Right renal cortex interstitium (tissue), 3 donors: Measurements from ENCODE around the gene IQGAP3. TPM values are rescaled to one million over a fixed set of nuclear protein-coding genes. Genes with fewer than 3 reads are reported as not detected.

Source experiments
- DNase-seq, 3 donors: peaks; one replicate each; pipeline ENCODE4 v3.0.0-alpha.2; 2013; ENCODE audit warnings: low read depth in 3 of 3, low spot score in 2 of 3
- polyA plus RNA-seq, 3 donors: library from polyadenylated mRNA; unstranded; fragments of 120-200 nt; gene quantifications; one replicate each; pipeline ENCODE4 v1.2.1, GENCODE V29; 2013; ENCODE audit not compliant: insufficient read length in 3 of 3

The IQGAP3 gene
- polyA plus RNA-seq, 3 donors = 9.7 to 11.7 (median 11.3) TPM

GRCh38 chr1:156515956-156516355, 56.4 kb downstream of the IQGAP3 start:
- no peak for DNase-seq

DNA sequence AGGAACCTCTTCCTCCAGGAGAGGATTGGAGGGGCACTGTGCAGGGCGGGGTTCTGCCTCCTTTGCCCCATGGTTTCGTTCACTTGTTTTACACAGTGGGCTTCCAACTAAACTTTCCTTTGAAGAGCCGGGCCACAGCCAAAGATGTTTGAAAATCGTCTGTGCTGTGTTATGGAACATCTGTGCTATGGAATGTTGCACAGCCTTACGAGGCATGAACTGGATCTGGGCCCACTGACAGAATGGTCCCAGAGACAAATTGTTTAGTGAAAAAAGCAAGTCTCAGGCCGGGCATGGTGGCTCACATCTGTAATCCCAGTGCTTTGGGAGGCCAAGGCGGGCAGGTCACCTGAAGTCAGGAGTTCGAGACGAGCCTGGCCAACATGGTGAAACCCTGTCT, 59.2 kb downstream of the IQGAP3 start:
- no peak for DNase-seq

DNA sequence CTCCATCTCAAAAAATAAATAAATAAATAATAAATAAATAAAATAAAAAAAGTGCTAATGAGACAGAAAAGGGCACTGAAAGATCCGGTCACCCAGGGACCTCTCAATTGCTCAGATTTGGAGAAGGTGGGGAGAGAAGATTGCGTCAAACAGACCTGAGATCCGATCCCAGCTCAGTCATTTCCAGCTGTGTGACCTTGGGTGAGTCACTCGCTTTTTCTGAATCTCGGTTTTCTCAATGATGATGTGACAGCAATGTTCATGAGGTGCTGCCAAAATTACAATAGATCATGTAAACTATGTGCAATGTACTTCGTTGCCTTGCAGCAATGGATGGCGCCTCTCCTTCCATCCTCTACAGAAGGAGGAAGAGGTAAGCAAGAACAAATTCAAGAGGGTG, 60.7 kb downstream of the IQGAP3 start:
- DNase-seq = no peak

DNA sequence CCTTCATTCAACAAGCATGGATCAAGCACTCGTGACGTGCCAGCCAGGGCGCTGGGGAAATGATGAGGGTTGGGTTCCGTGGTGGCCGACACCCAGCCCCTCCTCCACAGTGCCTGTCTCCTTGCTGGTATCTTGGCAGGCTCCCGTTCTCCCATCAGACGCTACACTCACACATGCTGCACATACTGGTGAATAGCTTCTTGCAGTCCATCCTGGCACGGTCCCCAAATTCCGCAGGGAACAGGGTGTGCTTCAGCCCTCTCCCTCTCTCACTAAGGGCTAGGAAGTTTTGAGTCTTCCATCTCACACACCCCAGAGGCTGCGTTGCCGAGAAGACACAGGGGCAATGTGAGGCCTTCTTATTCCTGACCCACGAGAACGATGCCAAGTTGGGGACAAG, 61.7 kb downstream of the IQGAP3 start:
- DNase-seq = no peak

DNA sequence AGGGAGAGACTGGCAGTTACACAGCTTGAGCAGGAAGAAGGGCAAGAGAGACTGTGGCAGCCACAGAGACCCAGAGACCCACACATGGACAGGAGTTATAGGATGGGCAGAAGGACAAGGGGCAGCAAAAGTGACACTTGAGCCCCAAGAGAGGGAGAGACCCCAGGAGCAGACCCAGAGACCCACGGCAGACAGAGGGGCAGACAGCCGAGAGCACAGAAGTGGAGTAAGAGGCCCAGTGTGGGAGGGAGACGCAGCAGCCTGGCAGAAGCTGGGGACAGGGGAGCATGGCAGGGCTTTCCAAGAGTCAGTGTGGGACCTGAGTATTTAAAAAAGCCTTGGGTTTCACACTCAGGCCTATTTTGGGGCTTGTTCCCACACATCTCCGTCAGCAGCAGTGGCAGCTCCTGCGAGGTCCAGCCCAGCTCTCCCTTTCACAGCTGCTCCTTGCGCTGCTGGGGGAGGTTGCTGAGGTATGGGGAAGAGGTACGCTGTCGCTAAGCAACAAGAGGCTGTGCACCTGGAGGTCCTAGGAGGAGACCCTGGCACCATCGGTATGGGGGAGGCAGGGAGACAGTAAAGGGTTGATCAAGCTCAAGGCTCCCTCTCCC, 62.8 kb downstream of the IQGAP3 start:
- DNase-seq = no peak

DNA sequence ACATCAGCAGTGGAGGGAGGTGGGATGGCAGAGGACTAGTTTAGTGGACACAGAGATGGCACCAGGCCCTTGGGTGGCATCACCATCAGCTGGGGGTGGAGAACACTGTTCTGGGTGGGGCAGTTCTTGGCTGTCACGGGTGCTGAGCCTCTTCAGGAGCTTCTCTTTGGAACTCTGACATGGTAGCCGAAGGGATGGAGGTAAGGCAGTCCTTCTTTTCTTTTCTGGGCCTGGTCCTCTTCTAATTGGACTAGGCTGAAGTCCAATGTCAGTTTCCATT, 63.5 kb downstream of the IQGAP3 start:
- no peak for DNase-seq

DNA sequence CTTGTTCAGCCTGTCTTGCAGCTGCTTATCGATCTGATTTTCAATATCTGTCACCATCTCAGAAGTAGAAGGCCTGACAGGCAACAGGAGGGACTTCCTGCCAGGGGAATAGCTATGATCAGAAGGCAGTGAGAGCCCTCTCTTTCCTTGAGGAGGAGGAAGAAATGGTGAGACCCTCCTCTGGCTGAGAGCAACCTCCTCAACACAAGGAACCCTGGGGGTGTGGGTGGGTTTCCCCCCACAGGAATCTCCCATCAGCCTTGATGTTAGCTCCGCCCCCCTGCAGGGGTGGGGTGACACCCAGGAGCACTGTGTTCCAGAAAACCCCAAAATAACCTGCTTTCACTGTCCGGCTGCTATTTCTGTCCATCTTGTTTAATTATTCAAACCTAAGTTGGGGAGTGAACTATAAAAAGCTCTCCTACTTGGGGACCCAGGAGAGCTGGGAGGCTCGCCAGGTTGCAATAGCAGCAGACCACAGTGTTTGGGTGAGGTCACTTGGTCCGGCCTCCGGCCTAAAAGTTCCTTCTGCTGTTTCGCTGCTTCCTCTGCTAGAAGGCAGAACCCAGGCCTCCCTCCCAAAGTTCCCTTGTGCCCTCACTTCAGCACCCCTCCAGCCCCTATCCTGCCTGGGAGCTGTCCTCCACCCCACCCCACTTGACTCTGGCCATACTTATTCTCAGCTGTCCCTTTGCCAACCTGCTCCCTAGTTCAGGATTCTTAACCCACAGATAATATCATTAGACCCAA, 64.0 kb downstream of the IQGAP3 start:
- no peak for DNase-seq

DNA sequence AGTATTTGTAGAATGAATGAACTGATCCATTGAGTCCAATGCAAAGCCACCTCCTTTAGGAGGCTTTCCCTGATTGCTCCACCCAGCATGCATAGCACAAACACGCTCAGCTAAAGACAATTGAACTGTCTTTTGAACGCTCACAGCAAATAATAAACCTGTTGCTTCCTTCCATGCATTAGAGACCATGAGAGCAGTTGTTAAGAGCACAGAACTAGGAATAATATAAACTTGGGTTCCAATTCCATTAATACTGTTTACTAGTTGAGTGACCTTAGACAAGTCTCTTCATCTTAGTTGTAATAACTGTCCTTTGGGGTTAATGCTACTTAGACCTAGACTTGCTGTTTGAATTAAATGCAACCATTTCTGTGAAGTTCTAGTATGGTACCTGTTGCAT, 65.9 kb downstream of the IQGAP3 start:
- DNase-seq = no peak

DNA sequence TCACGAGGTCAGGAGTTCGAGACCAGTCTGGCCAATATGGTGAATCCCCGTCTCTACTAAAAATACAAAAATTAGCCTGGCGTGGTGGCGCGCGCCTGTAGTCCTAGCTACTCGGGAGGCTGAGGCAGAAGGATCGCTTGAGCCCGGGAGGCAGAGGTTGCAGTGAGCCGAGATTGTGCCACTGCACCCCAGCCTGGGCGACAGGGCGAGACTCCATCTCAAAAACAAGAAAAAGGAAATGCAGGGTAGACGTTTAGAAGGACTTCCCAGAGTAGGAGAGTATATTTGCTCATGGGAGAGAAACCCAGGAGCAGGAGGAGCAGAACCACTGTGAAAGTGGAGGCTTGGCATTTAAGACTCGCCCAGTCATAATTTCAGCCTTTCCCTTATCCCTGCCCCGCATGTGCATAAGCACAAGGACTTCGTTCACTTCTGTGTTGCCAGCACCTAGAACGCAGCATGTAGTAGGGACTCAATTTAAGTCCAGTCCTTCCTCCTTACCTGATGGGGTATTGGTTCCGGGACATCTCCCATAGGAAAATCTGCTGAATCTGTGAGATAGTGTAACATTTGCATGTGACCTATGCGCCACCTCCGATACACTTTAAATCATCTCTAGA, 66.6 kb downstream of the IQGAP3 start:
- no peak for DNase-seq

- peak; percentile 97 to 99 (median 98) for DNase-seq
Observed at GRCh38 chr1:156504821-156505678, 67.3 kb downstream of the IQGAP3 start.

- no peak for DNase-seq
Observed at GRCh38 chr1:156504438-156504813, 67.9 kb downstream of the IQGAP3 start.

DNA sequence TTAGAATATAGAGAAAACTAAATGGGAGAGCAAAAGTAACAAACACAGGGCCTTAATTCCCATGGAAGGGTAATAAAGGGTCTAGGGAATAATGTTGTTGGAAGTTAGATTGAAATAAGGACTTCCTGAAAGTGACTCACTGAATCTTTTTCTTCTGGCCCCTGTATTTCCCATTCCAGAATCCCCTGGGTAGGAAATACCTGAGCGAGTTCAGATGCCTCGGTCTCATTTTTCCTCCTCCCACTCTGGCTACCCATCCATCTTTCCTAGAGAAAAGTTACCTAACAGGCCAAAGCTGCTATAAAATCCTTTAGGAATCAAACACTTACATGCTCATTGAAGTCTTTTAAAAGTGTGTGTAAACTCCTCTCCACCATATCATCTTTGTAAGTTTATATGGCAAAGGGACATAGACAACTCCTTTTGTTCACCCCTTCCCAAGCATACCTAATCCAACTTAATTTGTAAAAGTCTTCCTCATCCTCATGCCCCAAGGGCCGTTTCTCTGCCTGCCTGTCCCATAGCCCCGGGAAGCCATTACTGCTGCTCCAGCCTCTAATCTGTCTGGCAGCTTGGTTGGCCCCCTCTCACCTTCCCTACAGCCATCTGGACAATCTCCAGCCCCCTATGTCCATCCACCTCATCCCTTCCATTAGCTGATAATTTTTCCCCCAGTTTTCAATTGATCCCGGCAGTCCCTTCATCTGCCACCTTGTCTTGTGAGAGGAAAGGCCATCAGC, 68.5 kb downstream of the IQGAP3 start:
- no peak for DNase-seq

DNA sequence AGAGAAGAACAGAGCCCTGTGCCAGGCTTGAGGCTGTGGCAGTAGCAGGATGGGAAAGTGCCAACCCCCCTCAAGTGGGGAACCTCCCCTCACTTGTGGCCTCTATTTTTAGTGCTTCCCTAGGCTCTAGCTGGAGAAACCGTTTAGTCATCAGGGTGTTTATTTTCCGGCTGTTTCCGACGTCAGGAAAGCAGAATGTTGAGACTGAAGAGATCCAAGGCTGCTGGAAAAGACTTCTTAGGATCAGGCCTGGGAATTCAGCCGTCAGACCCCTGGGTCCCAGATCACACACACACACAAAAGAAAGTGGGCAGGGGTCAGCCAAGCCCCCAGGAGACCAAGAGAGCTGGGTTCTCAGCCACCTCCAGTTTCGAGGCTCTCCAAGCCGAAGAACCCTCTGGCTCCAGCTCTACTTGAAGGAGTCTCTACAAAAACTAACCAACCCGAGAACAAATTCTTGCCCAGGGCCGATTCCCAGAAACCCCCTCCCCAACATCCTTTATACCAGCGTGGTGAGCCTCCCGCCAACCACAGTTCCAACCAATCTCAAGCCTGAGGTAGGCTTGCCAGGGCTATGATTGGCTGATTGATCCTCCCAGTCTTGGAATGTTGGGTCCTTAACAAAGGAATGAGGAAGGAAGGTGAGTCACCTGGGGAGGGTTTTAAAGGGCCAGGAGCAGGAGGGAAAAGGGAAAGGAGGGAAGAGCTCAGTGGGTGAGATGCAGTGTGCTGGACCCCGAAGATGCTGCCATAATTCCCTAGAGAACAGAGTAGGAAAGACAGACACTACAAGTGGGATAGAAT, 69.3 kb downstream of the IQGAP3 start:
- DNase-seq = no peak

DNA sequence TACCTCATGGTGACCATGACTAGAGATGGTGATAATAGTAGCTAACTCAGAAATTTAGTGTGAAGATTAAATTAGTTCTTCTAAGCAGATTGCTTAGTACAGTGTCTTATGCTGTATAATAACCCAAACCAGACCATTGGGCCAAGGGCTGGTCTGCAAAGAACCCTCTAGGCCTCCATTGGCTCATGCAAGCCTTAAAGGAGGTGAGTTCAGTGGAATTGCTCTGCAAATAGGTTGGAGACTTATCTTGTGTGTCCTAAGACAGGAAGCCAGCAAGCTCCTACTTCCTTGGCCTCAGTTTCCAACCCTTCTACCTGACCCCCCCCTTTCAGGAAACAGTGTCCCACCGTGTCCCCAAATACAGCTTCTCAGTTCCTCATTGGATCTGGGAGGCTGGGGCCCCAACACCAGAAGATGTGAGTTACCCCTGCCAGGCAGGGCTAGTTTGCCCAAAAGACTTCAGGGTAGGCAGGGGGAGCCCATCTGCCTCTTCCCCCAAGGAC, 69.9 kb downstream of the IQGAP3 start:
- DNase-seq = no peak

DNA sequence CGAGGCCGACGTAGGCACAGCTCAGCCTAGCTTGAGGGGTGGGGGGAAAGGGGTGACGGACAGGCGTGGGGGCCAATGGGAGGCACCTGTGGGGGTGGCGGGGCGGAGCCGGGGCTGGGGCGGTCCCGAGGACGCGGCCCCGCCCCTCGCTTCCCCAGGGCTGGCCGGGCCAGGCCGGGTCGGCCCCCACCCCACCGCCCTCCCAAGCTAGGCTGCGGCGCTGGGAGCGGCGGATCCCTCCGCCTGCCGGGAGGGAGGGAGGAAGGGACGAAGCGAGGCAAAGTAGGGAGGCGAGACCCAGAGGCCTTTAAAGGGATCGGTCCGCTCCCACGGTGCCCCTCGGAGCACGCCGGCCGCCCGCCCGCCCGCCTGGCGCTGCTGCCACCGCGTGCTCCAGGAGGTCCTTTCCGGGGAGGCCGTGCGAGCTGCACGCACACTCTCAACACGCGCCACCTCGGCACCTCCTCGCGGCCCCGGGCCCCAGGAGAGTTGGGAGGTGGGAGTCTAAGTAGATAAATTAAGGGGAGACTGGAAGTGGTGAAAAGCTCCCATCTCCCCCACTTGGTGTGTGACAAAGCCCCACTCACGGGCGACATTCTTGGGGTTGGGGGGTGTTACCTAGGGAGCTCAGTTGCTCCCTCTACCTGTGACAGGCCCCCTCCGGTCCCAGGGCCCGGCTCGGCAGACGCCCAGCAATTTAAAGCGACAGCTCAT, 71.4 kb downstream of the IQGAP3 start:
- peak in 2 of 3 donors; percentile 83 to 89 for DNase-seq

- no peak for DNase-seq
Observed at GRCh38 chr1:156500543-156500792, 71.9 kb downstream of the IQGAP3 start, which contains the start of gene MEF2D. Gene MEF2D (minus strand): TSS chr1:156500775. CDS start chr1:156483292, 17,483 bp downstream.

- no peak for DNase-seq
Observed at GRCh38 chr1:156499842-156500542, 72.4 kb downstream of the IQGAP3 start.

GRCh38 chr1:156499194-156499841, 73.0 kb downstream of the IQGAP3 start:
- DNase-seq = no peak
